ENCODE measurements around the gene VEGFB. TPM values are rescaled to one million over a fixed set of nuclear protein-coding genes. Genes with fewer than 3 reads are reported as not detected.

VEGFB gene
- polyA plus RNA-seq, 3 donors, result 0.40 to 5.6 TPM; not detected in 1

DNA sequence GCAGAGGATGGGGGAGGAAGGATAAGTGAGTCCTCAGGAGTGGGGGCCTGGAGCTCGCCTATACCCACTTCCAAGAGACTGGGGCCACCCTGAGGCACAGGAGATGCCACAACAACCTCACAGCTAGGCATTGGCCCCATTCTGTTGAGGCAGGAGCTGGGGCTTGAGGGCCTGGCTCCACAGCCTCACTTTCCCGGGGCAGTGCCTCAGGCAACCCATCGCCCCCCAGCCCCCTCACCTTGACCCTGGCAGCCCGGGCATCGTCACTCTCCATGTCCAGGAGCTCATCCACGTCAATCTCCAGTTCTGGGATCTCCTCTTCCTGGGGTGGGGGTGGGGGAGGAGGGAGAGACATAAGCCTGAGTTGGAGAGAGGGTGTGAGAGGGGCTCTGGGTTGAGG lies 10.6 kb downstream of the VEGFB start:
- H3K79me2 ChIP-seq (ENCODE audit: insufficient read depth, low read length), result peaks cover 40% of the 10 kb centered on the region
- intact Hi-C loops (cut with micrococcal nuclease), result loop anchor here (5.0 kb wide), 2 partner anchors 38 to 57 kb away; partner anchors contain the start of genes FERMT3 (in 2 of the 2) and CATSPERZ (in 1 of the 2)
- H3K27ac ChIP-seq (ENCODE audit: low read depth in 1 of 2, low read length in 2 of 2), result peak overlapping the region; percentile 13 to 92
- no peaks in the 10 kb centered on the region for H4K20me1 ChIP-seq (ENCODE audit: insufficient read depth, low read length)
- peak overlapping the region; percentile 76 for H3K9ac ChIP-seq (ENCODE audit: insufficient read depth, low read length, poor library complexity, severe bottlenecking)
- DNase-seq, result no peak
- no CpG with 5 or more reads among the region's 6 CpGs for WGBS (ENCODE audit: insufficient coverage)
- peak overlapping the region in 1 of 3 experiments; percentile 86 for H3K4me3 ChIP-seq (replicated peaks in 1 of 3; ENCODE audit: low read depth in 2 of 3, low read length in 3 of 3)
- Mint-ChIP-seq H3K9me3 (no peaks in the 10 kb centered on the region), H3K27ac (peak overlapping the region in 3 of 7 donors; percentile 65 to 78 (median 75)), H3K36me3 (peaks cover 13 to 14% of the 10 kb centered on the region in 2 donors), H3K4me3 (peak overlapping the region; percentile 85 to 89), H3K27me3 (ENCODE audit: low read depth in 3 of 3) (peaks cover 0 to 4% (median 3%) of the 10 kb centered on the region in 3 donors), H3K4me1 (peaks cover 48% of the 10 kb centered on the region)
- H3K27me3 ChIP-seq (ENCODE audit: control insufficient read depth in 2 of 2, insufficient read depth in 2 of 2, low read length in 2 of 2), result no peaks in the 10 kb centered on the region
- H3K36me3 ChIP-seq (replicated peaks in 1 of 2; ENCODE audit: control insufficient read depth in 1 of 2, insufficient read depth in 2 of 2, low read length in 2 of 2), result peaks cover 10 to 12% of the 10 kb centered on the region in 2 donors
- no peak overlapping the region for H2AFZ ChIP-seq (ENCODE audit: insufficient read depth, low read depth, low read length, poor library complexity, severe bottlenecking)
- peak overlapping the region; percentile 91 for H3K4me2 ChIP-seq (replicated peaks; ENCODE audit: extremely low read depth, low read length, poor library complexity, severe bottlenecking)
- H3K4me1 ChIP-seq (ENCODE audit: control insufficient read depth in 1 of 2, insufficient read depth in 2 of 2, low read length in 2 of 2), result peaks cover 52 to 66% of the 10 kb centered on the region in 2 donors
- H3K9me3 ChIP-seq (replicated peaks in 1 of 2; ENCODE audit: control insufficient read depth in 1 of 2, insufficient read depth in 1 of 2, low read length in 2 of 2), result no peaks in the 10 kb centered on the region
- TF ChIP-seq, protein P1, sequence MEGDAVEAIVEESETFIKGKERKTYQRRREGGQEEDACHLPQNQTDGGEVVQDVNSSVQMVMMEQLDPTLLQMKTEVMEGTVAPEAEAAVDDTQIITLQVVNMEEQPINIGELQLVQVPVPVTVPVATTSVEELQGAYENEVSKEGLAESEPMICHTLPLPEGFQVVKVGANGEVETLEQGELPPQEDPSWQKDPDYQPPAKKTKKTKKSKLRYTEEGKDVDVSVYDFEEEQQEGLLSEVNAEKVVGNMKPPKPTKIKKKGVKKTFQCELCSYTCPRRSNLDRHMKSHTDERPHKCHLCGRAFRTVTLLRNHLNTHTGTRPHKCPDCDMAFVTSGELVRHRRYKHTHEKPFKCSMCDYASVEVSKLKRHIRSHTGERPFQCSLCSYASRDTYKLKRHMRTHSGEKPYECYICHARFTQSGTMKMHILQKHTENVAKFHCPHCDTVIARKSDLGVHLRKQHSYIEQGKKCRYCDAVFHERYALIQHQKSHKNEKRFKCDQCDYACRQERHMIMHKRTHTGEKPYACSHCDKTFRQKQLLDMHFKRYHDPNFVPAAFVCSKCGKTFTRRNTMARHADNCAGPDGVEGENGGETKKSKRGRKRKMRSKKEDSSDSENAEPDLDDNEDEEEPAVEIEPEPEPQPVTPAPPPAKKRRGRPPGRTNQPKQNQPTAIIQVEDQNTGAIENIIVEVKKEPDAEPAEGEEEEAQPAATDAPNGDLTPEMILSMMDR (IDR thresholded peaks at IDR 0.05), result no peak

DNA sequence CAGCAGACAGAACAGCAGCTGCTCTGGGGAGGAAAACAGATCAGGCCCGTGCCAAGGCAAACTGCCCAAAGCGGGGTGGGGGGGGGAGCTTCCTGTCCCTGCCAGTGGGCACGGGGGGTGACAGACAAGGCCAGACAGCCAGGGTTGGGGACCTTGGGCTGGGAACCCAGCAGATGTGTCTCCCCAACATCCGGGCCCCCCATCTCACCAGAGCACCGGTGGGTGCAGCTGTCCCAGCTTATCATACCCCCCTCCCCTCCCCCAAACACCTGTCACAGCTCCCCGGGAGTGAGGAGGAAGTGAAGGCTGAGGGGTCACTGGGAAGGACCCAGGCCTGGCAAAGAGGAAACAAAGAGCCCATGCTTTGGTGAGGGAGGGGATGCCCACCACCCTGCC lies 11.0 kb downstream of the VEGFB start:
- Histone ChIP-seq H3K9ac (ENCODE audit: insufficient read depth, low read length, poor library complexity, severe bottlenecking) (peak overlapping the region; percentile 76), H3K4me1 (ENCODE audit: control insufficient read depth in 1 of 2, insufficient read depth in 2 of 2, low read length in 2 of 2) (peaks cover 48 to 64% of the 10 kb centered on the region in 2 donors), H3K27me3 (ENCODE audit: control insufficient read depth in 2 of 2, insufficient read depth in 2 of 2, low read length in 2 of 2) (no peaks in the 10 kb centered on the region), H3K36me3 (replicated peaks in 1 of 2; ENCODE audit: control insufficient read depth in 1 of 2, insufficient read depth in 2 of 2, low read length in 2 of 2) (peaks cover 10 to 12% of the 10 kb centered on the region in 2 donors), H3K9me3 (replicated peaks in 1 of 2; ENCODE audit: control insufficient read depth in 1 of 2, insufficient read depth in 1 of 2, low read length in 2 of 2) (no peaks in the 10 kb centered on the region), H3K4me3 (replicated peaks in 1 of 3; ENCODE audit: low read depth in 2 of 3, low read length in 3 of 3) (peak overlapping the region; percentile 45 to 86 (median 51)), H3K27ac (ENCODE audit: low read depth in 1 of 2, low read length in 2 of 2) (peak overlapping the region; percentile 13 to 92), H3K79me2 (ENCODE audit: insufficient read depth, low read length) (peaks cover 40% of the 10 kb centered on the region), H4K20me1 (ENCODE audit: insufficient read depth, low read length) (no peaks in the 10 kb centered on the region), H2AFZ (ENCODE audit: insufficient read depth, low read depth, low read length, poor library complexity, severe bottlenecking) (no peak overlapping the region), H3K4me2 (replicated peaks; ENCODE audit: extremely low read depth, low read length, poor library complexity, severe bottlenecking) (peak overlapping the region; percentile 91)
- 0% methylated on average over 1 of the region's 6 CpGs for WGBS (ENCODE audit: insufficient coverage)
- Mint-ChIP-seq H3K36me3 (peaks cover 13 to 14% of the 10 kb centered on the region in 2 donors), H3K27me3 (ENCODE audit: low read depth in 3 of 3) (peaks cover 0 to 7% (median 3%) of the 10 kb centered on the region in 3 donors), H3K4me3 (peak overlapping the region; percentile 85 to 89), H3K9me3 (no peaks in the 10 kb centered on the region), H3K4me1 (peaks cover 46% of the 10 kb centered on the region), H3K27ac (peak overlapping the region in 6 of 7 donors; percentile 35 to 88 (median 80))
- intact Hi-C loops (cut with micrococcal nuclease), result no loop called here
- TF ChIP-seq, protein P1 (IDR thresholded peaks at IDR 0.05), result no peak
- peak in 1 of 3 donors; percentile 42 for DNase-seq

Measured in CD14-positive monocyte (primary cell).